ENCODE data around the gene RGS12. TPM values are rescaled to one million over a fixed set of nuclear protein-coding genes. Genes with fewer than 3 reads are reported as not detected.
A peak's percentile ranks its signal among the peaks of the same experiment; 100 is the strongest.

The RGS12 gene
- total RNA-seq, 1 donor from 2014 or later = 33.7 TPM

DNA sequence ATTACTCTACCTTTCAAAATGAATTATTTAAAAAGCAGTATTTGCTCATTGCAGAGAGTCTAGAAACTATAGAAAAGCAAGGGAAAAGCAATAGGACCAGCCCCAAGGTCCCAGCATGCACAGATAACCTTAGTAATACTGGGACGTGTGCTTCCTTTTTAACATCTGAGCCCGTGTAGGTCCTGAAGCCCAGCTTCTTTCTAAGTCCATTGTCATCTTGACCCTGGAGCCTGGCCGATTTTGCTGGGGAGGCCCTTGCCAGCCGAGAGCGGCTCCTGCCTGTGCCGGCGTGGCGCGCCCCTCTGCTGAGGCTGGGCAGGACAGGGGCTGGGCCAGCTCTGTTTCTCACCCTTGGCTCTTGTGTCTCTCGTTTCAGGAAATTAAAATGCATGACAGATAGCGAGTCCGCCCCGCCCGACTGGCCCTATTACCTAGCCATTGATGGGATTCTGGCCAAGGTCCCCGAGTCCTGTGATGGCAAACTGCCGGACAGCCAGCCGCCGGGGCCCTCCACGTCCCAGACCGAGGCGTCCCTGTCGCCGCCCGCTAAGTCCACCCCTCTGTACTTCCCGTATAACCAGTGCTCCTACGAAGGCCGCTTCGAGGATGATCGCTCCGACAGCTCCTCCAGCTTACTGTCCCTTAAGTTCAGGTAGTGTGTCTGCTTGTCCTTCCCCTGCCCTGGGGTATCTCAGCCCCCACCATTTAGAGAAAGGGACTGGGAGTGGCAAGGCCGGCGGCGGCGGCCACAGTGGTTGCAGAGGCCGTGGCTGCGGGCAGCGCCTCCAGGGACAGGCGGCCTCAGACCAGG is 39.8 kb upstream of the RGS12 start:
- peak in 1 of 2 donors; percentile 39 for DNase-seq (ENCODE audit: low read depth in 2 of 2)

DNA sequence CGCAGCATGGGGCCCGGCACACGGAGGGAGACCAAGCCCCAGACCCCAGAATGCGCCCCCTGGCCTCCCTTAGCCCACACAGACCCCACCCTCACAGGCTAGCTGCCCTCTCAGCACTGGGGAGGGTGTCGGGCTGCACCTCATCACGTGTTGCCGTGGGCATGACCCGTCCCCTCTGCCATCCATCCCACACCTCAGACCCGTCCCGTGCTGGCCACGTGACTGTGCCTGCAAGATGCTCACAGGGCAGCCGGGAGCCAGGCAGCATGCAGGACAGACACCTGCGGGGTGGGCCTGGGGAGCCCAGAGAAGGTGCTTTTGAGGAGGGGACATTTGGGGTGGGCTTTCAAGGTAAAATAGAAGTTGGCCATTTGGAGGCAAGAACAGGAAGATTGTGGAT is 39.0 kb upstream of the RGS12 start:
- DNase-seq (ENCODE audit: low read depth in 2 of 2) = no peak

DNA sequence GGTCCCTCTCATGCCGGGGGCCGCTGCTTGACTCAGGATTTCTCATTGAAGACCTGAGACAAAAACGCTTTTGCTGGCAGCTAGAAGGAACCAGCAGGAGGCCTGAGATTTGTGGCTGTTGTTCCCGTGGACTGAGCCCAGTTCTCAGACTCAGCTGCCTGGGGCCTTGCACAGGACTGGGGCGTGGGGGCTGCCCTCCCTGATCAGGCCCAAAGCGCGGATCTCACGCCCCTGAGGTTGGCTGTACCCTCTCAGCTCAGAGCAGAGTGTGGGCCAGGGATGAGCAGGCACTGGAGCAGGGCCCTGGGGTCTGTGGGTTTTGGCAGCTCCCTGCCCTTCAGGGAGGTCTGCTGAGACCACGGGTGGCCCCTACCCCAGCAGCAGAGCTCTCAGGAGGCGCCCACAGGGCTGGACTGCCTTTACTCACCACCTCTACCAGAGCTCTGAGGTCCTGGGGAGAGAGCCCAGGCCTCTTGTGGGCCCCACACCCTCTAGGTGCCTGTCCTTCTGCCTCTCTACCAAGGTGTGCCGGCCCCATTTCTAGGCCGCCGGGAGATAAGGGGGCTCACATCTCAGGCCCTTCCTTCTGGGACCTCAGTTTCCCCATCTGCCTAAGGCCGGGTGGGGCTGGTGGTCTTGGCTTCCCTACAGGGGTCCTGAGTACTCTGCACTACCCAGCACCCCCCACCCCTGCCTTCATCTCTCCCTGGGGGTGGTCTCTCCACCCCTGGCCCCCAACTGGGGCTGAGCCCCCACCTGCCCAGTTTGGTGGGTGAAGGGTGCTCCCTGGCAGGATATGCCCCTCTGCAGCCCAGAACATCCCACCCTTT is 38.3 kb upstream of the RGS12 start:
- DNase-seq (ENCODE audit: low read depth in 2 of 2) = no peak

DNA sequence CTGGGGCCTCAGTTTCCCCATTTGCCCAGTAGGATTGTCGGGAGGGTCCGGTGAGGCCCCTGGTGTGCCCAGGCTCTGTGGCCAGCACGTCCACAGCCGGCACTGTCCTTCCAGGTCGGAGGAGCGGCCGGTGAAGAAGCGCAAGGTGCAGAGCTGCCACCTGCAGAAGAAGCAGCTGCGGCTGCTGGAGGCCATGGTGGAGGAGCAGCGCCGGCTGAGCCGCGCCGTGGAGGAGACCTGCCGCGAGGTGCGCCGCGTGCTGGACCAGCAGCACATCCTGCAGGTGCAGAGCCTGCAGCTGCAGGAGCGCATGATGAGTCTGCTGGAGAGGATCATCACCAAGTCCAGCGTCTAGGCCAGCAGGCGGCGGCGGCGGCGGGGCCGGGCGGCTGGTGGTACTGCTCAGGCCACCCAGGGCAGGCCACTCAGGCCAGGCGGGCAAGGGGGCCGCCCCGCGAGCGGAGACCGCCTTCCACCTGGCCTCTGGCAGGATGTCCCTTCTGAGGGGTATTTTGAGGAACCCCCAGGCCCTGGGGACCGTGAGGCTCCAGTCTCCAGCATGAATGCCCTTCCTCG is 37.1 kb upstream of the RGS12 start:
- DNase-seq (ENCODE audit: low read depth in 2 of 2) = no peak

DNA sequence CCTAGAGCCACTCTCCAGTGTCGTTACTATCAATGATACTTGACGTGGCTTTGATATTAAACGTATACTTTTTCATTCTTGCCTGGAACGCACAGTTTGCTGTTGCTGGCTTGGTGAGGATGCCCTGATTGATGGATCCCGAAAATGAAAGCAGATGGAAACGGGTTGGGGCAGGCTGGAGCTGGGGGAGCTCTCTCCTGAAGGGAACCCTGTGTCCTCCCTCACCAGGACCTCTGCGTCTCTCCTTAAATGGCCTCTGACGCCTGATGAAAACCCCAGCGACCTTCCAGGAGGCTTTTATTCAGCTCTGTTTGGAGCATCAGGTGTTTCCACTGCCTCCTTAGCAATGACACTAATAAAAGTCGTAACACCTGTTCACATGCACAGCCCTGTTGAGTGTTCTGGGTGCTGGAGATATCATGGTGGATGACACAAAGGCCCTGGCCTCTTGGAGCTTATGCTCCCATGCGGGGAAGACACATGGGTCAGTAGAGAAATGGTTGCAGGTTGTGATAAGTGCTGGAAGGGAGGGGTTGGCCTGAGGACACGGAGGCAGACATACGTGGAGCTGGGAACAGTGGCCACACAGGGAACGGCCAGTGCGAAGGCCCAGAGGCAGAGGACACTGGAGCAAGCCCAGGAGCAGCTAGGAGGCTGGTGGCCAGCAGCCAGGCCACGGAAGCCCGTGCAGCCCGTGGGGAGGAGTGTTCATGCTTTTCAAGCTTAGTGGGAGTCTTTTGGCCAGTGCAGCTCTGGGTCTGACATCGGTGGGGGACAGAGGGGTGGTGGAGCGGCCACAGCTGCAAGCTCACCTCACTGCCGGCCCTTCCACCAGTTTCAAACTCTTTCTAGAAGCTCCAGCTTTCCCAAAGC is 36.4 kb upstream of the RGS12 start:
- no peak for DNase-seq (ENCODE audit: low read depth in 2 of 2)

DNA sequence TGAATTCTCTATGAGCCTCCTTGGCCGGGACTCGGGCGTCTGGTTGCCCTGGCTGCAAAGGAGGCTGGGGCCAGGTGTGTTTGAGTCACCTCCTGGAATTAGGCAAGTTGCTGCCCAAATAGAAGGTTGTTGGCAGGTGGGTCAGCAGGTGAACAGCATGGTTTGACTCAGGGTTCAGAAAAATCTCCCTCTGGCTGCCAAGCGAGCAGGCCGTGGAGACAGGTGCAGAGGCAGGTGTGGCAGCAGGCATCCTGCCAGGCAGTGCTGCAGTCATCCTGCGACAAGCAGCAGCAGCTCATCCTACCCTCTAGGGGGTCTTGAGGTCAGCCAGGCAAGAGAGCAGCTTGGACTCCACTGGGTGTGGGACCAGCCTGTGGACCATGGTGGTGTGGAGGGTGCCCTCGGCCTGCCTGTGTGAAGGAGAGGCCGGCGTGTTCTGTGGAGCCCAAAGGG is 35.7 kb upstream of the RGS12 start:
- no peak for DNase-seq (ENCODE audit: low read depth in 2 of 2)

DNA sequence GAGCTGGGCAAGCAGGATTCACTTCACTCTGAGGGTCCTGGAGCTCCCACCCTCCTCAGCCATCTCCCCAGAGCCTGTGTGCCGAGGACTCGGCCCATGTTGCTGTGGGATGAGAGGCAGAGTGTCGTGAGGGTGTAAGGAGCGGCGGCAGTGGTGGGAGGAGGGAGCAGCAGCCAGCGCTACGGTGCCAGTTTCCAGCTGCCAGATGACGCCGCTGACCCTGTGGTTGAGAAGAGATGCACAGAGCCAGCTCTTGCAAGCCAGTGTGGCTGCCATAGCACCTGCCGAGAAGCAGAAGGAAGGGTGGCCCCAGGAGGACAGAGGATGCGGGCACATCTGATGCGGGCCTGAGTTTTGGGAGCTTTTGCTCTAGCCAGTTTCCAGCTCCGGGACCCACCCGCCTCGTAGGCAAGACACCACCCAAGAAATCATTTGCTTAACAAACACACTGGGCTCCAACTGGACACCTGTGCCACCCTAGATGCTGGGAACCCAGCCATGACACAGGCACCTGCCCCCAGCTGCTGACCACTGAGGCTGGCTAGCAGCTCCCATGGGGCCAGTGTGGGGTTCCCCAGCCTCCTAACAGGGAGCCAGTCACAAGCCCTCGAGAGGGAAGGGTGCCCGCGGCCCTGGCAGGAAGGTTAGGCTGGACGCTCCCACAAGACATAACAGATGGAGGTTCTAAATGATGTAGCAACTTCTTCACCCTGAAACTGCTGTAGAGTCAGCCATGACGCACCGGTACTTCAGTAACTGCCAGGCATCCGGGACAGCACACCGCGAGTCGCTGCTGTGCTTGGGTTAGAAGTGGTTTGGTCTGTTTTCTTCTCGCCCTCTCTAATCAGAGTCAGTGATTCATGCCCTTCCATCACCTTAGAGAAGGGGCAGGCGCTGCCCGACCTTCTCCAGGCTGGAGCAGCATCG is 35.0 kb upstream of the RGS12 start:
- DNase-seq (ENCODE audit: low read depth in 2 of 2) = peak in 1 of 2 donors; percentile 53

DNA sequence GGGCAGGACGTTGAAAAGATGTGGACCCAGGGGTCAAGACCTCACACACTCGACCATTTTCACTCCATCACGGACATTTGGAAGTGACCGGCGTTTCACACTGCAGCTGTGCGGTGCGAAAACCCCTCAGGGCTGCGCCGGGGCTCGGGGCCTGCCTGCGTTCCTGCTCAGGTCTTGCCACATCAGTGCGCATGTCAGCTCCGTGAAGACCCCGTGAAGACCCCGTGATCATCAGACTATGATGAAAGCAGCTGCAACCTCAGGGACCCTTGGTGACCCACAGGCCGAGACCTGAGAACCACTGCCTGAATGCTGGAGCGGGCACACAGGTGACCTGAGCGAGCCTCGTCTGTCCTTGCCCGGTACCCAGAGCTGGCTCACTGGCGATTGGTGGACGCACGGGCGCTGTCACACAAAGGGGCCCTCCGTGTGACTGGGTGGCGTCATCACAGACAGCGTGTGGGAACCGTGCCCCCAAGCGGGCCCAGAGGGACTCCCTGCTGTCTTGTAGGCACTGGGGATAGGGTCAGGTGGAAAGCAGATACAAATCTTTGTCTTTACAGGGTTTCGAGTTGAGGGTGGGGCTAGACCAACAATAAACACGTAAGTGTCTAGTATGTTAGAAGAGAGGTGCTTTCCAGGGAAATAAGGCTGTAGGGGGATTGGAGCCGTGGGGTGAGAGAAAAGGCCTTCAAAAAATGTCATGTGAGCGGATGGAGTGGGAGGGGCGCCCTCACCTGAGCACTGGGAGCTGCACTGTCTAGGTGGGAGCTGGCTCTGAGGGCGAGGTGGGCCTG is 31.2 kb upstream of the RGS12 start:
- DNase-seq (ENCODE audit: low read depth in 2 of 2) = no peak

DNA sequence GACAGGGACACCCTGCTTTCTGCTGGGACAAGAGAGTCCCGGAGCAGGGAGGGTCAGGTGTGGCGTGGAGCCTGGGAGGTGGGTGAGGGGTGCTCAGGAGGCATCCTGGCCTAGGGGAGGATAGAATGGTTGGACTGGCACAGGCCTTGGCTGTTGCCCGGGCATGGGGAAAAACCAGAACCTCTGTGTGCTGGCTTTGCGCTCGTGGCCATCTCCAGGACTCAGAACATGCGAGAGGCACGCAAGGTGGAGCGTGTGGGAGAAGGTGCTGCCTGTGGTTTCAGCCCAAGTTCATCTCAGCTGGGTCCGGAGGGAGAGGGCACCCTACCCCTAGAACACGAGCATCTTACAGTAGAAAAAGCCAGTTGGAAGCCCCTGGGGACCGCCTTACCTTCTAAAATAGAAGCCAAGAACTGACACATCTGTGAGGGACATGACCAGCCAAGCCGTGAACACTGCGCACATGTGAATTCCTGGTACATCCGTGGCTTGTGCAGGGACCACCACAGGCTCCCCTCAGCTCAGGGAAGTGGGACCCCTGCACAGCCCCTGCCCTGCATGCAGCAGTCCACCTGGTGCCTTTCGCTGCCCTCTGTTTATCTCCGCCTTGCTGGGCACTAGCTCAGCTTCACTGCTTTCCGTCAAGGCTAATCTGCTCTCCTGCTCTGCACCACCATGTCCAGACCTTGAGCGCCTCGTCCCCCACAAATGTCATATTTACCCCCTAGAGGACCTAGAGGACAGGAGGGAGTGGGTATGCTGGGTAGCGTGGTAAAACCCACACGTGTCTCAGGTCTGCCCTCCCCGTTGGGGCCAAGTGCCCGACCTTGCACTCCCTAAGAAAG is 30.4 kb upstream of the RGS12 start:
- no peak for DNase-seq (ENCODE audit: low read depth in 2 of 2)

DNA sequence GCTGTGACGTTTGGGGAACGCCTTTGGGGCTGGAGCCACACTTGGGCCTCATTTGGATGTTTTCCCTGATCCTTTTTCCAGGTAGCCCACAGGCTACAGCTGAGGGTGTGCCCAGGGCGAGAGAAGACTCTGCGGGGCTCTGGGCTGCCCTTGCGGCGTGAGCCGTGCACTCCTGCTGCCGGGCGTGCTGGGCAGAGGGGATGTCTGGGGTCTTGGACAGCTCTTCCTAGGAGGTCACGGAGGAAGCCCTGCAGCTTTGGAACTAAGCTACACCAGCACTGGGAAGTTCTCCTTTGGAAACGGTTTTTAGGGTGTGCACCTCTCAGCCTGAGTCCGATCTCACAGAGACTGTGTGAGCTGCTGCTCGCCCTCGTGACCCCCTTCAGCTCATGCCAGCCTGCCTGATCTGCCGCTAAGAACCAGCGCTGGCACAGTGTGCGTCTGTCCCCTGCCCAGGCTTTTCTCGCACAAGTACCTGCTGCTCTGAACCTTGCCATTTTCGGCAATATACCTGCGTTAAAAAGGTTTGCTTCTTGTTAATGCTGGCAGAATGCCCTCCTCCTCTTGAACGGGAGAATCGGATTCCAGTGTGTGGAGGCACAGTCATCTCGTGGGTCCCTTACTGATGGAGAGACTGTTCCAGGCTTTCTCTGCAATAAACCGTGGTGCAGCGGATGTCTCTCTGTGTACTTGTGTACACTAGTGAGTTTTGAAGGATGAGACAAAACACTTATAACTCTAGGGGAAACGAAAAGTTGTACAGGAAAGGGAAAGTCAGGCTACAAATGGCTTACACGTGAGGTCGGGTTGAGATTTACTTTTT is 29.6 kb upstream of the RGS12 start:
- DNase-seq (ENCODE audit: low read depth in 2 of 2) = no peak

DNA sequence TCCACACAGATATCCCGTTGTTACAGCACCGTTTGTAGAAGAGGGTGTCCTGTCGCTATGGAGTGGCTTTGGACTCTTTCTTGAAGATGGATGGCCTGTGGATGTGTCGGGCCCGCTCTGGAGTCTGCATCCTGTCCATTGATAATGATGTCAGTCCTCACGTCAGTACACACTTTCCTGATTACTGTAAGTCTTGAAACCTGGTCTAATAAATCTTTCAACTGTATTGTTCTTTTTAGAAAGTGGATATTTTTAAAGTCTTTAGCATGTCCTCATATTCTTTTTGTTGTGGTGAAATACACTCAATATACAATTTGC is 29.0 kb upstream of the RGS12 start:
- no peak for DNase-seq (ENCODE audit: low read depth in 2 of 2)

DNA sequence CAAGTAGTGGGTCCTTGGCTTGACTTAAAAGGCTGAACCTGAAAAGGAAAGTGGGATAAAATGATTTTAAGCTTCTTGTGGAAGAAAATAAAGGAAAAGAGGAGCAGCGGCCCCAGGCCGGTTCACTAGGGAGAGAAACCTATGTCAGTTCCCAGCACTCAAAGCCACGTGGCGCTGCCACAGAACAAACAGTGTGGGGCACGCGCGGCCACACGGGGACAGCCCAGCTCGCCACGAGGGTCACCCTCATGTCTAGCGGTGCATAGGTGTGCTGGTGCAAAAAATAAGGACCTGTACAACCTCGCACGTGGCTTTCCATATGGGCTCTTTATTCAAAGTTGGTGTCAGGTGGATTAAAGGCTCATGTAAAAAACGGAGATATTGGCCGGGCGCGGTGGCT is 26.7 kb upstream of the RGS12 start:
- no peak for DNase-seq (ENCODE audit: low read depth in 2 of 2)

DNA sequence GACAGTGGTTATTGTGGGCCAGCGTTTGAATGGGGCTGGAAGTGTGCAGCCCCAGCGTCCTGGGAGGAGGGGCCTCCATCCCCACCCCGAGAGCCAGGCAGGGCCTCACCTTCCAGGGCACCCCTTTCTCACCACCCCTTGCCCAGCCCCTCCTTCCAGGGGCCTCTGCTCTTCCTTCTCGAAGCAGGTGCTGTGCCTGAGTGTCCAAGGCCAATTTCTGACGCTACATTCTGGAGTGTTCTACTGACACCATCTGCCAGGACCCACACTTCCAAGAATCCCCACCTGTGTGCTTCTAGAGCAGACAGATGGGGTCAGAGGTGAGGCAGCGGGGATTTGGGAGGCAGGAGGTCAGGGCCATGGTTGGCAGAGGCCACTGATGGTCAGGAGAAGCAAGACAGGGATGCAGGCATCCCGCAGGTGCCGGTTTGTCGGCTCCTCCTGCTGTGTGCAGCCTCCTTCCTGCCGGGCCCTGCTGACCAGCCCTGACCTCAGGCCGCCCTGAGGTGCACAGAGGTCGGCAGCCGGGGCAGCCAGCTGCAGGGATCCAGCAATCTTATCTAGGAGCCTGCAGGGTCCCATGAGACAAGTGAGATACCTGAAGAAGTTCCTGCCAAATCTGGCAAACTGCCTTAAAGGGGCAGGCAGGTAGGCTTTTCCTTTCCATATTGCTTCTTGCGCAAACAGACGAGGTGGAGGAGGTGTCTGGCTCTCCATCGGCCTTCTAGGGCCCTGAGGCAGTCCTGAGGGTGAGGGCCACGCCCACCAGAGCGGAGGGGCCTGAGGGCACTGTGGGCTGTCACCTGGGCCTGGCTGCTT is 25.0 kb upstream of the RGS12 start:
- DNase-seq (ENCODE audit: low read depth in 2 of 2) = no peak

DNA sequence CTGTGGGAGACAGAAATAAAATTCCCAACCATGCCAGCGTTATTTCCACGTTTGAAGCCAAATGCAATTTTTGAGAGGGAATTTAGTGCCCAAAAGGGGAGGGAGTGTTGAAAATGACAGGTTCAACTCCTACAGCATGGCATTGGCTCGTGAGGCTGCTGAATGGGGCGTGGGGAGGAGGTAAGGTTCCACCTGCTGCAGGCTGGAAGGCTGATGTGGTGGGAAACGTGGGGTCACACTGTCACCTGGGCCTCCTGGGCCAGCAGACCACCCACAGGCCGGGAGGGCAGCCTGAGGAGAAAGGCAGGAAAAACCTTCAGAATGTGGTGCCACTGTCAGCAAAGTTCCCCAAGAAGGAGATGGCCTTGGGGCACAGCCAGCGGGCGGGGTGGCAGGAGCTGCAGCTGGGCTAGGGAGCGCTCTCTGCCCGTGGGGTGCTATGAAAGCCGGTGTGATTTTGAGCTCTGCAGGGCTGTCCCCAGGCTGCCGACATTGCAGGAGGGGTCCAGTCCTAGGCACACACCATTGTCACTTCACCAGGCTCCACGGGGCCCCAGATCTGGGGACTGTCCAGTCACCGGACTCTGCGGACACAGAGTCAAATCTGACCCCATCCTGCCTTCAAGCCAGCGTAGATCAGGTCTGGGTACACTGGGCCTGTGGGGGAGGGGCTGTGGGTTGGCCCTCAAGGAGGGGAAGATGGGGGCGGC is 24.3 kb upstream of the RGS12 start:
- DNase-seq (ENCODE audit: low read depth in 2 of 2) = no peak

DNA sequence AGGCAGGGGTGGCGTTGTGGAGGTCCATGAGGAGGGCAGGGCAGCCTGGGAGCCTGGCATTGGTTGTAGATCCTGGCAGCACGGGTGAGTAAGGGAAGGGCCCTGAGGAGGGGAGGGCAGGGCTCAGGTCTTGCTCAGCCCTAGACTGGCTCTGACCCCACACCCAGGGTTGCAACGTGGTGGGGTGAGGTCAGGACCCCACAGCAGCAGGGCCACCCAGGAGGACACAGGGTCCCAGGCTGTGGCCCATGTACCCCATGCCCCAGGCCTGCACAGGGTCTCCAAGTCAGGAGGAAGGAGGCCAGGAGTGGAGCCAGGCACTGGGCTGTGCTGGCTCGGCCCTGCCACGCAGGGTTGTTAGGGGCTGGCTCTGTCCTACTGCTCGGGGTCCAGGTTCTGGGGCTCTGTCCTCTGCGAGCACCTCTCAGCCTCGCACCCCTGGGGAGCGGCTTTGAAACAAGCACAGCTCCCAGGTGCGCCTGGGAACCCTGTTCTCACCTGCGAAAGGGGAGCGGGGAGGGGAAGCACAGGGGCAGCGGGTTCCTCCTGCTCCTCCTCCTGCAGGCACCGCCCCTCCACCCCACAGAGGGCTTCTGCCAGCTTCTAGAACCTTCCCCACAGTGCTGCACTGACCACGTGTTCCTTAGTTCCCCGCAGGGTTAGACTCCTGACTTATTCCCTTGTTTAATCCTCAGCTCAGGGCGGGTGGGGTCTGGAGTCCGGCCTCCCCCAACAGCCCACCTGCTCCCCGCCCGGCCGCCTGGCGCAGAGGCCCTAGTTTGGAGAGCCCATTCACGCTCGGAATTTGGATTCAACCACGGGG is 23.5 kb upstream of the RGS12 start:
- no peak for DNase-seq (ENCODE audit: low read depth in 2 of 2)
